Keratinocyte (primary cell): ENCODE data around the gene NEUROD1.

ENCODE experiments used
- EZH2 ChIP-seq: IDR thresholded peaks from one replicate; pipeline ENCODE4 v1.6.1; 2012; ENCODE audit warnings: inconsistent platforms, mild to moderate bottlenecking, low read length, moderate library complexity
- TF ChIP-seq, protein P1 (sequence below), 3 experiments: IDR thresholded peaks in 1 of 3; conservative IDR thresholded peaks in 1 of 3; optimal IDR thresholded peaks in 1 of 3; 2 replicates in 2 of 3; 3 replicates in 1 of 3; pipeline versions ENCODE3 to v1.5.1; 2011; ENCODE audit warnings: low read length in 3 of 3, mild to moderate bottlenecking in 3 of 3, moderate library complexity in 2 of 3, control low read depth in 1 of 3, inconsistent platforms in 1 of 3; ENCODE audit not compliant: insufficient read depth in 2 of 3; ENCODE audit errors: extremely low read depth in 1 of 3

GRCh38 chr2:181683518-181684453, 3.5 kb upstream of the NEUROD1 start:
- TF ChIP-seq, protein P1, sequence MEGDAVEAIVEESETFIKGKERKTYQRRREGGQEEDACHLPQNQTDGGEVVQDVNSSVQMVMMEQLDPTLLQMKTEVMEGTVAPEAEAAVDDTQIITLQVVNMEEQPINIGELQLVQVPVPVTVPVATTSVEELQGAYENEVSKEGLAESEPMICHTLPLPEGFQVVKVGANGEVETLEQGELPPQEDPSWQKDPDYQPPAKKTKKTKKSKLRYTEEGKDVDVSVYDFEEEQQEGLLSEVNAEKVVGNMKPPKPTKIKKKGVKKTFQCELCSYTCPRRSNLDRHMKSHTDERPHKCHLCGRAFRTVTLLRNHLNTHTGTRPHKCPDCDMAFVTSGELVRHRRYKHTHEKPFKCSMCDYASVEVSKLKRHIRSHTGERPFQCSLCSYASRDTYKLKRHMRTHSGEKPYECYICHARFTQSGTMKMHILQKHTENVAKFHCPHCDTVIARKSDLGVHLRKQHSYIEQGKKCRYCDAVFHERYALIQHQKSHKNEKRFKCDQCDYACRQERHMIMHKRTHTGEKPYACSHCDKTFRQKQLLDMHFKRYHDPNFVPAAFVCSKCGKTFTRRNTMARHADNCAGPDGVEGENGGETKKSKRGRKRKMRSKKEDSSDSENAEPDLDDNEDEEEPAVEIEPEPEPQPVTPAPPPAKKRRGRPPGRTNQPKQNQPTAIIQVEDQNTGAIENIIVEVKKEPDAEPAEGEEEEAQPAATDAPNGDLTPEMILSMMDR (optimal IDR thresholded peaks at IDR 0.05 in 1 of 3, IDR thresholded peaks at IDR 0.05 in 1 of 3, conservative IDR thresholded peaks at IDR 0.05 in 1 of 3; ENCODE audit: extremely low read depth in 1 of 3, insufficient read depth in 2 of 3, low read length in 3 of 3): no peak
- peak; percentile 80 for TF ChIP-seq EZH2
